WTC11 (cell line): ENCODE measurements around the gene PRKAR1B. TPM values are rescaled to one million over a fixed set of nuclear protein-coding genes. Genes with fewer than 3 reads are reported as not detected.

Experiments
- ATAC-seq: fragments of 200-7000 bp; cut with Tn5 transposase; 2 replicates; pipeline ENCODE4 v1.10.0; 2021; ENCODE audit warnings: mild to moderate bottlenecking, moderate library complexity
- CTCF ChIA-PET: fragments of 300-600 bp; sonication (Branson Sonifier 250); formaldehyde crosslinking; loops from one replicate; lab custom pipeline; 2021; ENCODE audit warnings: antibody characterized with exemption; lab: Charles Lee
- POLR2A ChIA-PET: fragments of 350-600 bp; sonication (Branson Sonifier 250); formaldehyde crosslinking; loops from one replicate; lab custom pipeline; 2021; ENCODE audit warnings: antibody characterized with exemption; lab: Charles Lee
- DNase-seq: peaks from one replicate; pipeline ENCODE4 v3.0.0; 2021; ENCODE audit warnings: low spot score
- H3K27ac Mint-ChIP-seq: 2 replicates; pipeline ENCODE4 v1.8.0; 2021; ENCODE audit warnings: mixed read lengths
- H3K27me3 Mint-ChIP-seq: 2 replicates; pipeline ENCODE4 v1.8.0; 2021; ENCODE audit warnings: low read depth, mild to moderate bottlenecking, moderate library complexity, mixed read lengths
- H3K36me3 Mint-ChIP-seq: 2 replicates; pipeline ENCODE4 v1.8.0; 2021; ENCODE audit warnings: mixed read lengths
- H3K4me1 Mint-ChIP-seq: 2 replicates; pipeline ENCODE4 v1.8.0; 2022; ENCODE audit warnings: mixed read lengths
- H3K4me3 Mint-ChIP-seq: 2 replicates; pipeline ENCODE4 v1.8.0; 2021; ENCODE audit warnings: mild to moderate bottlenecking, moderate library complexity, mixed read lengths
- H3K9me3 Mint-ChIP-seq: 2 replicates; pipeline ENCODE4 v1.8.0; 2021; ENCODE audit warnings: mixed read lengths
- CREM ChIP-seq: sonication (generic); formaldehyde crosslinking; IDR thresholded peaks from 2 replicates; pipeline ENCODE4 v1.8.1; 2022; ENCODE audit warnings: mild to moderate bottlenecking, missing genetic modification reagents, moderate library complexity
- EMX1 ChIP-seq: fragments of 250-450 bp; sonication (Bioruptor Pico); IDR thresholded peaks from 2 replicates; pipeline ENCODE4 v1.8.0; 2021; ENCODE audit warnings: mild to moderate bottlenecking
- ETV6 ChIP-seq: sonication (generic); formaldehyde crosslinking; IDR thresholded peaks from 2 replicates; pipeline ENCODE4 v1.8.1; 2022; ENCODE audit warnings: mild to moderate bottlenecking, missing genetic modification reagents
- FOXJ3 ChIP-seq: sonication (generic); formaldehyde crosslinking; IDR thresholded peaks from 2 replicates; pipeline ENCODE4 v1.9.0; 2021; ENCODE audit warnings: missing genetic modification reagents, mild to moderate bottlenecking, borderline replicate concordance
- GABPB1 ChIP-seq: sonication (generic); formaldehyde crosslinking; IDR thresholded peaks from 2 replicates; pipeline ENCODE4 v1.8.1; 2023; ENCODE audit warnings: mild to moderate bottlenecking, missing genetic modification reagents
- MYBL2 ChIP-seq: sonication (generic); formaldehyde crosslinking; IDR thresholded peaks from 2 replicates; pipeline ENCODE4 v1.8.1; 2023; ENCODE audit warnings: mild to moderate bottlenecking, moderate library complexity, missing genetic modification reagents
- NFE2L1 ChIP-seq: sonication (generic); formaldehyde crosslinking; IDR thresholded peaks from 2 replicates; pipeline ENCODE4 v1.8.1; 2023; ENCODE audit warnings: missing genetic modification reagents
- PRRX2 ChIP-seq: fragments of 250-450 bp; sonication (Bioruptor Pico); IDR thresholded peaks from 2 replicates; pipeline ENCODE4 v1.8.0; 2021; ENCODE audit warnings: mild to moderate bottlenecking
- RELA ChIP-seq: sonication (generic); formaldehyde crosslinking; IDR thresholded peaks from 2 replicates; pipeline ENCODE4 v1.8.1; 2022; ENCODE audit warnings: missing genetic modification reagents, mild to moderate bottlenecking, borderline replicate concordance
- ZNF121 ChIP-seq: sonication (generic); formaldehyde crosslinking; IDR thresholded peaks from 2 replicates; pipeline ENCODE4 v1.8.0; 2023; ENCODE audit warnings: missing genetic modification reagents
- ZNF396 ChIP-seq: fragments of 250-450 bp; sonication (Bioruptor Pico); IDR thresholded peaks from 2 replicates; pipeline ENCODE4 v1.8.0; 2021; ENCODE audit warnings: mild to moderate bottlenecking, moderate library complexity, borderline replicate concordance
- ZNF416 ChIP-seq: fragments of 250-450 bp; sonication (Bioruptor Pico); IDR thresholded peaks from 2 replicates; pipeline ENCODE4 v1.9.0; 2021; ENCODE audit warnings: mild to moderate bottlenecking, inconsistent platforms
- ZNF423 ChIP-seq: fragments of 250-450 bp; sonication (Bioruptor Pico); IDR thresholded peaks from 2 replicates; pipeline ENCODE4 v2.1.2; 2022; ENCODE audit warnings: mild to moderate bottlenecking, moderate library complexity
- total RNA-seq: library from RNA; stranded (reverse); gene quantifications from 3 replicates; pipeline ENCODE4 v1.2.3, GENCODE V29; 2021
- TF ChIP-seq, protein P1 (sequence below): sonication (generic); formaldehyde crosslinking; IDR thresholded peaks from 2 replicates; pipeline ENCODE4 v1.8.0; 2022; ENCODE audit warnings: mild to moderate bottlenecking, missing genetic modification reagents
- TF ChIP-seq, protein P2 (sequence below): sonication (generic); formaldehyde crosslinking; conservative IDR thresholded peaks from 2 replicates; pipeline ENCODE4 v1.8.1; 2023; ENCODE audit warnings: mild to moderate bottlenecking, low read depth, missing genetic modification reagents, moderate library complexity
- TF ChIP-seq, protein P3 (sequence below): fragments of 200-600 bp; IDR thresholded peaks from 2 replicates; pipeline ENCODE4 v1.8.0; 2022; ENCODE audit warnings: antibody characterized with exemption
- TF ChIP-seq, protein P4 (sequence below): sonication (generic); formaldehyde crosslinking; IDR thresholded peaks from 2 replicates; pipeline ENCODE4 v1.8.1; 2022; ENCODE audit warnings: mild to moderate bottlenecking, moderate library complexity, missing genetic modification reagents
- TF ChIP-seq, protein P5 (sequence below): fragments of 250-450 bp; sonication (Bioruptor Pico); IDR thresholded peaks from 2 replicates; pipeline ENCODE4 v1.9.0; 2021; ENCODE audit warnings: moderate library complexity, mild to moderate bottlenecking, inconsistent platforms, borderline replicate concordance
- TF ChIP-seq, protein P6 (sequence below): sonication (generic); formaldehyde crosslinking; IDR thresholded peaks from 2 replicates; pipeline ENCODE4 v1.8.1; 2022; ENCODE audit warnings: low read depth, missing genetic modification reagents, borderline replicate concordance
- TF ChIP-seq, protein P7 (sequence below): sonication (generic); formaldehyde crosslinking; IDR thresholded peaks from 2 replicates; pipeline ENCODE4 v1.8.0; 2022; ENCODE audit warnings: mild to moderate bottlenecking, missing genetic modification reagents

PRKAR1B gene
- total RNA-seq, 1 experiment from 2014 or later, result 43.6 TPM

DNA sequence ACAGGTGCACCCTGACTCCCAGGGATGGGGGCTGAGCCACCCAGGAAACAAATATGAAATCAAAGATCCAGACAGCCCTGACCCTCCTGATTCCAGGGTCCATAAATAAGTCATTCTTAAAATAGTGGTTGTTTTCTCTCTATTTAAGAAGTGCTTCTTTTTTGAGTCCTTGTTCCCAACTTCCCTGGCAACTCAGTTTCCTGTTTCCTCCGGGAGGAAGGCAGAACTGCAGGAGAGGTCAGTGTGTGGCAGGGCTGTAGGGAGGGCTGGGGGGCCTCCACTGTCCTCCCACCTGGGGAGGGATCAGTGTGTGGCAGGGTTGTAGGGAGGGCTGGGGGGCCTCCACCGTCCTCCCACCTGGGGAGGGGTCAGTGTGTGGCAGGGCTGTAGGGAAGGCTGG lies 118.7 kb downstream of the PRKAR1B start (continued):
- TF ChIP-seq NFE2L1 (CRISPR knock-in tag) (no peak), PRRX2 (no peak), ZNF396 (CRISPR knock-in tag) (no peak), MYBL2 (CRISPR knock-in tag) (no peak), CREM (CRISPR knock-in tag) (no peak)
- TF ChIP-seq, protein P1, sequence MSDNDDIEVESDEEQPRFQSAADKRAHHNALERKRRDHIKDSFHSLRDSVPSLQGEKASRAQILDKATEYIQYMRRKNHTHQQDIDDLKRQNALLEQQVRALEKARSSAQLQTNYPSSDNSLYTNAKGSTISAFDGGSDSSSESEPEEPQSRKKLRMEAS (CRISPR knock-in tag), result no peak
- TF ChIP-seq, protein P2, sequence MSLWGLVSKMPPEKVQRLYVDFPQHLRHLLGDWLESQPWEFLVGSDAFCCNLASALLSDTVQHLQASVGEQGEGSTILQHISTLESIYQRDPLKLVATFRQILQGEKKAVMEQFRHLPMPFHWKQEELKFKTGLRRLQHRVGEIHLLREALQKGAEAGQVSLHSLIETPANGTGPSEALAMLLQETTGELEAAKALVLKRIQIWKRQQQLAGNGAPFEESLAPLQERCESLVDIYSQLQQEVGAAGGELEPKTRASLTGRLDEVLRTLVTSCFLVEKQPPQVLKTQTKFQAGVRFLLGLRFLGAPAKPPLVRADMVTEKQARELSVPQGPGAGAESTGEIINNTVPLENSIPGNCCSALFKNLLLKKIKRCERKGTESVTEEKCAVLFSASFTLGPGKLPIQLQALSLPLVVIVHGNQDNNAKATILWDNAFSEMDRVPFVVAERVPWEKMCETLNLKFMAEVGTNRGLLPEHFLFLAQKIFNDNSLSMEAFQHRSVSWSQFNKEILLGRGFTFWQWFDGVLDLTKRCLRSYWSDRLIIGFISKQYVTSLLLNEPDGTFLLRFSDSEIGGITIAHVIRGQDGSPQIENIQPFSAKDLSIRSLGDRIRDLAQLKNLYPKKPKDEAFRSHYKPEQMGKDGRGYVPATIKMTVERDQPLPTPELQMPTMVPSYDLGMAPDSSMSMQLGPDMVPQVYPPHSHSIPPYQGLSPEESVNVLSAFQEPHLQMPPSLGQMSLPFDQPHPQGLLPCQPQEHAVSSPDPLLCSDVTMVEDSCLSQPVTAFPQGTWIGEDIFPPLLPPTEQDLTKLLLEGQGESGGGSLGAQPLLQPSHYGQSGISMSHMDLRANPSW, result no peak
- TF ChIP-seq, protein P3, sequence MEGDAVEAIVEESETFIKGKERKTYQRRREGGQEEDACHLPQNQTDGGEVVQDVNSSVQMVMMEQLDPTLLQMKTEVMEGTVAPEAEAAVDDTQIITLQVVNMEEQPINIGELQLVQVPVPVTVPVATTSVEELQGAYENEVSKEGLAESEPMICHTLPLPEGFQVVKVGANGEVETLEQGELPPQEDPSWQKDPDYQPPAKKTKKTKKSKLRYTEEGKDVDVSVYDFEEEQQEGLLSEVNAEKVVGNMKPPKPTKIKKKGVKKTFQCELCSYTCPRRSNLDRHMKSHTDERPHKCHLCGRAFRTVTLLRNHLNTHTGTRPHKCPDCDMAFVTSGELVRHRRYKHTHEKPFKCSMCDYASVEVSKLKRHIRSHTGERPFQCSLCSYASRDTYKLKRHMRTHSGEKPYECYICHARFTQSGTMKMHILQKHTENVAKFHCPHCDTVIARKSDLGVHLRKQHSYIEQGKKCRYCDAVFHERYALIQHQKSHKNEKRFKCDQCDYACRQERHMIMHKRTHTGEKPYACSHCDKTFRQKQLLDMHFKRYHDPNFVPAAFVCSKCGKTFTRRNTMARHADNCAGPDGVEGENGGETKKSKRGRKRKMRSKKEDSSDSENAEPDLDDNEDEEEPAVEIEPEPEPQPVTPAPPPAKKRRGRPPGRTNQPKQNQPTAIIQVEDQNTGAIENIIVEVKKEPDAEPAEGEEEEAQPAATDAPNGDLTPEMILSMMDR, result no peak
- TF ChIP-seq, protein P4, sequence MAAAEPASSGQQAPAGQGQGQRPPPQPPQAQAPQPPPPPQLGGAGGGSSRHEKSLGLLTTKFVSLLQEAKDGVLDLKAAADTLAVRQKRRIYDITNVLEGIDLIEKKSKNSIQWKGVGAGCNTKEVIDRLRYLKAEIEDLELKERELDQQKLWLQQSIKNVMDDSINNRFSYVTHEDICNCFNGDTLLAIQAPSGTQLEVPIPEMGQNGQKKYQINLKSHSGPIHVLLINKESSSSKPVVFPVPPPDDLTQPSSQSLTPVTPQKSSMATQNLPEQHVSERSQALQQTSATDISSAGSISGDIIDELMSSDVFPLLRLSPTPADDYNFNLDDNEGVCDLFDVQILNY, result no peak

DNA sequence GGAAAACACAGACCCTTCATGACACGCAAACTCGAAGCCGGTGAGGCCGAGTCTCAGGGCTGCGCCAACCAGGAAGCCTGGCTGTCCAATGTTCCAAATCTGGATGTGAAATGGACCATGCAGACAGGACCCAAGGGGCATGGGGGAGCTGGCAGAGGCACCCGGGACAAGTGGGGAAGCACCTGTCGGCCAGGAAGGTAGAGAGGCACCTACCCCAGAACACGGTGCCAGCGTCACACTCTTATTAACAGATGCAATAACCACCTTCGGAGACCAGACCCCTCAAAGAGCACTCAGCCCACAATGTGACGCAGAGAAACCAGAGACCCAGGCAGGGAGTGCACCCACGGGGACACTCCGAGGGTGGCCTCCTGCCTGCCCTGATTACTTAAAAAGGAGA lies 119.1 kb downstream of the PRKAR1B start:
- Mint-ChIP-seq H3K9me3 (peaks cover 4% of the 10 kb centered on the region; the same call in 1 of the 2 replicates), H3K27ac (peak overlapping the region; percentile 20; the same call in 1 of the 2 replicates), H3K36me3 (no peaks in the 10 kb centered on the region; the same call in 1 of the 2 replicates), H3K27me3 (no peaks in the 10 kb centered on the region), H3K4me1 (peaks cover 10% of the 10 kb centered on the region), H3K4me3 (no peak overlapping the region)
- TF ChIP-seq ZNF423 (CRISPR knock-in tag), result no peak
- CTCF ChIA-PET, result no interaction called here
- POLR2A ChIA-PET, result no interaction called here
- DNase-seq, result no peak
- no peak for ATAC-seq

DNA sequence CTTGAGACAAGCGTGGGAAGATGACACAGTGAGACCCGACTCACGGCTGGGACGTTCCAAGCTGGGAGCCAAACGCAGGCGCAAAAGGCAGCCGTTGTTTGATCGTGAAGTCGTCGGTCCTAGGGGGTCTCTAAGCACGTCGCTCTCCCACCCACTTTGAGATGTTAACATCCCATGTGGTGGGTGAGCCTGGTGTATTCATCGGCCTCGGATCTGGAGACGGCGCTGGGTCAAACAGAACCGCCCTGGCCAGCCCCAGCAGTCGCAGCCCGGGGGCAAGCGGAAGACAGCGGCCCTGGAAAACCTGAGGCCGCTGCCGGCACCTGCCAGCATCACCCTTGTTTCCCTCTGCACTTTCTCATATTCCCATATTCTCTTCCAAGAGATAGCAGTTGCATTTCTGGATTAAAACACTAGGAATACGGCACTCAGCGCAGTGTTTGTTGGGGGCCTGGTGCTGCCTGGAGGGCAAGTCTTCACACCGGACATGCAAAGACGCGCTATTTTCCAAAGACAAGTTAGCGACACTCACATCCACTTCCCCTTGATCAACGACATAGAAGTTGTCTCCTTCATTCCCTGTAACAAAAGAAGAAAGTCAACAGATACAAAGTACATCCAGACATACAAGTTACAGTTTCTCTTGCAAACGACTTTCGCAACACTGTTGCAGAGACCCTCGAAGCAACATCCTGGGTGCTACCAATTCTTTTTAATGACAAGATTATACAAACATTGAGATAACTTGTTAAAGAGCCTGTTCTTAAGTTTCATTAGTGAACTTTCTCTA lies 121.2 kb downstream of the PRKAR1B start:
- Mint-ChIP-seq H3K4me1 (peaks cover 7% of the 10 kb centered on the region), H3K36me3 (no peaks in the 10 kb centered on the region; the same call in 1 of the 2 replicates), H3K9me3 (no peaks in the 10 kb centered on the region), H3K27ac (peak overlapping the region; percentile 30; the same call in 1 of the 2 replicates), H3K4me3 (no peak overlapping the region), H3K27me3 (no peaks in the 10 kb centered on the region)
- ChIA-PET POLR2A (no interaction called here), CTCF (no interaction called here)
- DNase-seq, result no peak
- TF ChIP-seq ZNF416 (CRISPR knock-in tag) (no peak), ZNF396 (CRISPR knock-in tag) (no peak)
- TF ChIP-seq, protein P5, sequence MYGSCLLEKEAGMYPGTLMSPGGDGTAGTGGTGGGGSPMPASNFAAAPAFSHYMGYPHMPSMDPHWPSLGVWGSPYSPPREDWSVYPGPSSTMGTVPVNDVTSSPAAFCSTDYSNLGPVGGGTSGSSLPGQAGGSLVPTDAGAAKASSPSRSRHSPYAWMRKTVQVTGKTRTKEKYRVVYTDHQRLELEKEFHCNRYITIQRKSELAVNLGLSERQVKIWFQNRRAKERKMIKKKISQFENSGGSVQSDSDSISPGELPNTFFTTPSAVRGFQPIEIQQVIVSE, result no peak
- ATAC-seq, result no peak

DNA sequence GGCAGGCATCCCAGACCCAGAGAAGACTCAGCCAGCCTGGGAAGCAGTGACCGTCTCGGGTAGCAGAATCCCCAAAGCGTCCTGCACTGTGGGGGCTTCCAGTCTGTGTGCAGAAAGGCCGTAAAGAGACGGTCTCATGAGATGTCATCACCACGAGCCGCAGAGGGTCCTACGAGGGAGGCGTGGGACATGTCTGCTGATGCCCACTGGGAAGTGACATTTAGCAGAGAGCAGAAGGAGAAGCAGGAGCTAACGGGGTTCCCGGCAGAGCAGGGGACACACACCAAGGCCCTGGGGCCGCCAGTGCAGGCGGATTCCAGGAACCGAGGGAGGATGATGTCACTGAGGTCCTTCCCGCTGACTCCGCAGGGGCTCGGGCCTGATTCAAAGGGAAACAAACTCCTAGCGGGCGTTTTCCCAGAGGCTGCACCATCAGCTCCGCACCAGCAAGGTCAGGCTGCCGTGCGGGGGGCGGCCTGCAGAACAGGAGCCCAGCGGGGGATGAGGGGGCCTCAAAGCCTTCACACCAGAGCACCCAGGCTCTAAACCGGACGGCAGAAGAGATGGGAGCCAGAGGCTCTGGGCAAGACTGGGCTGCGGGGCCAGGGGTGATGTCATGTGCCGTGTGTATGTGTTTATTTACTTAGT lies 122.1 kb downstream of the PRKAR1B start:
- Mint-ChIP-seq H3K4me1 (peaks cover 4% of the 10 kb centered on the region), H3K27ac (no peak overlapping the region), H3K36me3 (no peaks in the 10 kb centered on the region; the same call in 1 of the 2 replicates), H3K9me3 (no peaks in the 10 kb centered on the region), H3K27me3 (no peaks in the 10 kb centered on the region), H3K4me3 (no peak overlapping the region)
- ChIA-PET CTCF (no interaction called here), POLR2A (no interaction called here)
- ATAC-seq (no peak), DNase-seq (no peak)
- TF ChIP-seq FOXJ3 (CRISPR knock-in tag) (no peak), ZNF121 (CRISPR knock-in tag) (no peak), ETV6 (CRISPR knock-in tag) (no peak), RELA (CRISPR knock-in tag) (no peak), GABPB1 (CRISPR knock-in tag) (no peak), EMX1 (CRISPR knock-in tag) (no peak)
- TF ChIP-seq, protein P1 (CRISPR knock-in tag), result no peak
- TF ChIP-seq, protein P6, sequence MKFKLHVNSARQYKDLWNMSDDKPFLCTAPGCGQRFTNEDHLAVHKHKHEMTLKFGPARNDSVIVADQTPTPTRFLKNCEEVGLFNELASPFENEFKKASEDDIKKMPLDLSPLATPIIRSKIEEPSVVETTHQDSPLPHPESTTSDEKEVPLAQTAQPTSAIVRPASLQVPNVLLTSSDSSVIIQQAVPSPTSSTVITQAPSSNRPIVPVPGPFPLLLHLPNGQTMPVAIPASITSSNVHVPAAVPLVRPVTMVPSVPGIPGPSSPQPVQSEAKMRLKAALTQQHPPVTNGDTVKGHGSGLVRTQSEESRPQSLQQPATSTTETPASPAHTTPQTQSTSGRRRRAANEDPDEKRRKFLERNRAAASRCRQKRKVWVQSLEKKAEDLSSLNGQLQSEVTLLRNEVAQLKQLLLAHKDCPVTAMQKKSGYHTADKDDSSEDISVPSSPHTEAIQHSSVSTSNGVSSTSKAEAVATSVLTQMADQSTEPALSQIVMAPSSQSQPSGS (CRISPR knock-in tag), result no peak
- TF ChIP-seq, protein P7, sequence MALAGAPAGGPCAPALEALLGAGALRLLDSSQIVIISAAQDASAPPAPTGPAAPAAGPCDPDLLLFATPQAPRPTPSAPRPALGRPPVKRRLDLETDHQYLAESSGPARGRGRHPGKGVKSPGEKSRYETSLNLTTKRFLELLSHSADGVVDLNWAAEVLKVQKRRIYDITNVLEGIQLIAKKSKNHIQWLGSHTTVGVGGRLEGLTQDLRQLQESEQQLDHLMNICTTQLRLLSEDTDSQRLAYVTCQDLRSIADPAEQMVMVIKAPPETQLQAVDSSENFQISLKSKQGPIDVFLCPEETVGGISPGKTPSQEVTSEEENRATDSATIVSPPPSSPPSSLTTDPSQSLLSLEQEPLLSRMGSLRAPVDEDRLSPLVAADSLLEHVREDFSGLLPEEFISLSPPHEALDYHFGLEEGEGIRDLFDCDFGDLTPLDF (CRISPR knock-in tag), result no peak
